GM19328 (cell line): ENCODE results near the gene VIPR2.

Experiments
- ATAC-seq: cut with Tn5 transposase; IDR thresholded peaks from one replicate; pipeline ENCODE4 v1.9.1; 2021; ENCODE audit warnings: mild to moderate bottlenecking, moderate library complexity; ENCODE audit not compliant: unreplicated experiment

The VIPR2 gene

DNA sequence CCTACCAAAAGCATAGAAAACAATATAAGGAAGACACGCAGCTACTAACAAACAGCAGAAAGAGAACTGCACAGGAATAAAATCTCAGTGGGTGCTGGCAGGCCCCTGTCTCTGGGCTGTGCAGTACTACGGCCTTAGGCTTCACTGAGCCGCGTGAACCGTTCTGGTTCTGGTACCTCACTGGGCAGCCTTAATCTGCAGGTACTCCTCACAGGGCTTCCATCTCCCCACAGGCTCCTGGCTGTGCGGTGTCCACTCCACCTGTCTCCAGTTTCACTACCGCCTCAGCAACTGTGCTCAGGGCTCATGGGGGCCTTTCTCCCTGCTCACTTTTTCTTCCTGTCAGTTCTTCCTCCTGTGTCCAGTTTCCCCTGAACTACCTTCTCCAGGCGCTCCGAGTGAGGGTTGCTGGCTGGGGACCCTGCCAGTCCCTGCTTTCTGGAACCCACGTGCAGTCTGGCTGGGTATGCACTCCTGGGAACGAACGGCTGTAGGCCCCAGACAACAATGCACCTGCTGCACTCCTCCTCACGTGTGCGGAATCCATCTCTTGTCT, 75.7 kb downstream of the VIPR2 start:
- ATAC-seq: no peak

DNA sequence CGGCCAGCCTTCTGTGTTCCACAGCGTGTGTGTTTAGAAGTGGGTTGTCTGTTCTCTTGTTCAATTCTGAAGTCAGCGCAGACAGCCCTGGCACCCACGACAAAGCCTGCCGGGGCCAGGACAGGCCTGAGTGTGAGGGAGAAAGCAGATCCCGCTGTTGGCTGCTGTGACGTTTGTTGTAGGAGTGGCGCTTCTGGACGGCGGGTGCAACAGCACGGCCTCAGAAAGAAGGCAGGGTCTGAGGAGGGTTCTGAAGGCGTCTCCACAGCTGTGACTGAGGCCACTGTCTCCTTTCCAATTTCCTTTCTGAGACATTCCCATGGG, 76.2 kb downstream of the VIPR2 start:
- ATAC-seq: no peak

DNA sequence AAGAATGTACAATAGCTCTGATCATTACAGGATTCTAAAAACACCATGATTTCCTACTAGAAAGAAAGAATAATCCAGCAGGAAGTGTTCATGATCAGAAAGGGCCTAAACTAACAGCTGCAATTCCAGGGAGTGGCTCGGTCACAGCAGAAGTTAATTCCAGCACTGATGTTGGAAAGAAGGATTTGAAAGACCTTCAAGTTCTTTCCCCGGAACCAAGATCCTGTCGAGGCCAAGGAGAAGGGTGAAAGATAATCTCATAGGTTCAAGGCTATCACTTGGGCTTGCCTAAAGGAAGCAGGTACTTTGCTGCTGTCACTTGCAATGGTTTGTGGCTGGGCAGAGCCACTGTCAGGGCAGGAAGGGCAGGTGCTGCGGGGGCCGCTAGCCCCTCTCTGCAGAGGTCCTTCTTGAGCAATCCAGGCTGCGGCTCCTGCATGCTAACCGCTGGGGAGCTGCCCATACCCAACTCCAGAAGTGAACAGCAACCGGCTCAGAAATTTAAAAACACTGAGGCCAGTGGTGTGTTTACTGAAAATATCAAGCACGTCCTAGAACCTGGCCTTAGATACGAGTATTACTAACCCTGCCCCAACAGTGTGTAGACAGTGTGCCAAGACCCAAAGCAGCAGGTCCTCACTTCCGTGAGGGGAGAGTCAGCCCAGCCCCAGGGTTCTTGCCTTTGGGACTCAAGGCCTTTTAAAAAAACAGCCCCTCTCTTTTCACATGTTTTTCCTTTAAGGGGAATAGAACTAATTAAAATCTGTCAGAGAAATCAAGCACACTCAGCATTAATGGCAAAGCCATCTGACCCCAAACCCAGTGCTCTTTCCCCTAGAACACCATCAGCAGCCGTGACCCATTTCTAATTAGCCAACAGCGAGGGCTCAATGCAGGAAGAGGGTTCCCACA, 76.8 kb downstream of the VIPR2 start:
- no peak for ATAC-seq

DNA sequence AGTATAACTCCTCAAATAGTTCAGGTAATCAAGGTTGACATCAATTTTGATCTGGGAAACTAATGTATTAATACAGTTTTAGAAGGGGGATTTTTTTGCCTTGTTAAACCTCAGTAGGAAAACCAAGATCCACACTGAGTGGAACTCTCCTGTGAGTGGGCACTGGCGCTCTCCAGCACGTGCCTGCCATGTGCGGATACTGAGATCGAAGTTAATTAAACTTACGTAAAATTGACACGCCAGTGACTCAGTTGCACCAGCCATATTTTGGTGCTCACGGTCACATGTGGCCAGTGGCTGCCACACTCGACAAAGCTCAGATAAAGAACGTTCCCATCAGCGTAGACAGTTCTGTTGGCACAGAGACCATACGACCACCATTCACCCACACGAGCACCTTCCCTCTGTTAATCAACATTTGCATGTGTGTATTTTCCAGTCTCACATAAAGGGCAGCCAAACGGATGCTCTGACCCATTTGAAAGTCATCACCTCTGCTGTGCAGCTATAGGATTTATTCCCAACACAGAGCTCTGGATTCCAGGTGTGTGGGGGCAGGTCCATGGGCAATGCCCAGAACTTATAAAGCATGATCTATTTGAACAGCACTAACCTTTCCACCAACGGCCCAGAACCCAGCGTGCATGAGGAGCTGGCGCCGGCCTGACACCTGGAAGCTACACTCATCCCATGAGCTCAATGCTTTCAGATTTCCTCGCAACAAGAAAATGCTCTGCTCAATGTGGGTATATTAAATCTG, 77.7 kb downstream of the VIPR2 start:
- no peak for ATAC-seq

DNA sequence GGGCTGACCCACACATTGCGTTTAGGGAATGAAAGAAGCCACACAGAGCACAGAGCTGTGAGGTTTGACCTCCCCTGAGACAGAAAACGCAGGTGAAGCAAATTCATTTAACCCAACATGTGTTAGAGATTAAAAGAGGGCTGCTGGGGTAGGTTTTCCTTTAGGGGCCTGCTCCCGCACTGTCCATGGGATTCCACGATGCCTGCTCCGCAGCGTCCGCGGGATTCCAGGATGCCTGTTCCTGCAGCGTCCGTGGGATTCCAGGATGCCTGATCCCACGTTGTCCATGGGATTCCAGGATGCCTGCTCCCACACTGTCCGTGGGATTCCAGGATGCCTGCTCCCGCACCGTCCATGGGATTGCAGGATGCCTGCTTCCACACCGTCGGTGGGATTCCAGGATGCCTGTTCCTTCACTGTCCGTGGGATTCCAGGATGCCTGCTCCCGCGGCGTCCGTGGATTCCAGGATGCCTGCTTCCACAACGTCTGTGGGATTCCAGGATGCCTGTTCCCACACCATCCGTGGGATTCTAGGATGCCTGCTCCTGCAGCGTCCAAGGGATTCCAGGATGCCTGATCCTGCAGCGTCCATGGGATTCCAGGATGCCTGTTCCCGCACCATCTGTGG, 78.7 kb downstream of the VIPR2 start:
- no peak for ATAC-seq

DNA sequence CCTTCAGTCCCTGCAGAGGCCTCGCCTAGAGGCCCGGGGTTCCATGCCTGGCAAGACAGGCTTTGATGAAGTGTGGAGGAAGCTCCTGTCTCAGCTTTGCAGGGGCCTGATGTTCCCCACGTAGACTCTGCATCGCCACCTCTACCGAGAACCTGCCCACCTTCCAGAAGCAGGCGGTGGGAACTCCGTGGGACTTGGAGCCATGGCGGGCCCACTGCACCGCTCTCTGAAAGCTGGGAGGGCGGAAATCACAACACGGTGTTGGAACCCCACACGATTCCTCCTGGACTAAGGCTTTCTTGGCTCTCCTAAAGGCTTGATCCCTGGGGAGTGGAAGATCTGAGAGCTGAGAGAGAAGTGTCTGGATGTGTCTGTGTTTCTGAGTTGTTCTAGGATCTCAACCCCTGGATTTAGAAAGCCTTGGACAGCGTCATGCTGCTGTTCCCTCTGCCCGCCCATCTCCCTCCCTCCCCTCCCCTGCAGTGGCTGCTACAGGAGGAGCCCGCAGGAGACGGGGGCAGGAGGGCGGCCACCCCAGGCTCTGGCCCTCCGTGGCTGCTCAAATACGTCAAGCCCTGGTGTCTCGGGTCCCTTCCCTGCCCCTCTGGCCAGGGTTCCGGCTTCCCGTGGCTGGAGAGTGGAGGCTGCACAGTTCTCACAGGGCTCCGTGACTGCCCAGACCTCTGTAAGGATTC, 79.7 kb downstream of the VIPR2 start:
- no peak for ATAC-seq

DNA sequence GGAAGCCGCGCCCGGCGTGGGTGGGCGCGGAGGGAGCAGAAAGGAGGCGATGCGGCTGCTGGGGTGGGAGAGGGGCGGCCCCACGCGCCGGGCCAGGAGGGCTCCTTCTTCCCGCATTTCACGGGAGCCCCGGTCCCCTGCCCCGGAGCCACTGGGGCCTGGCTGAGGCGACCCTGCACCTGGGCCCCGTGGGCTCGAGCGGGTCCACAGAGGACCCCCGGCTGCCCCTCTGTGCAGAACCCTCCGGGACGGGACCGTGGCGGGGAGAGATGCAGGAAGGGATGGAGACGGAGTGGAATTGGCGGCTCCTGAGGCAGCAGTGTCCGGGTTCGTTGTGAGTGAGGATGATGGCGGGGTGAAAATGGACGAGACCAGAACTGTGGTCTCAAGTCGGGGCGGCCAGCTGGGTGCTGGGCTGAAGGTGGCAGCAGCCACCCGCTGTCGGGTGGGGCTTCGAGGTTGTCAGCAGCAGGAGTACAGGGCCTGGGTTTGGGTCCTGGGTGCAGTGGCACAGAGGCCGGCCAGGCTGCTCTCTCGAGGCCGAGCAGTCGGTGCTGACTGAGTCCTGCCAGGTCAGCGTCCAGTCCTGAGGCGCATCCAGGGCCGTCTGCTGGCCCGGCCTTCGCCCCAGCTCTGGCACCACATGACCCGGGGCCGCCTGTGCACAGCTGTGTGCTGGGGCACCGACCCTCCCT, 80.4 kb downstream of the VIPR2 start:
- no peak for ATAC-seq

DNA sequence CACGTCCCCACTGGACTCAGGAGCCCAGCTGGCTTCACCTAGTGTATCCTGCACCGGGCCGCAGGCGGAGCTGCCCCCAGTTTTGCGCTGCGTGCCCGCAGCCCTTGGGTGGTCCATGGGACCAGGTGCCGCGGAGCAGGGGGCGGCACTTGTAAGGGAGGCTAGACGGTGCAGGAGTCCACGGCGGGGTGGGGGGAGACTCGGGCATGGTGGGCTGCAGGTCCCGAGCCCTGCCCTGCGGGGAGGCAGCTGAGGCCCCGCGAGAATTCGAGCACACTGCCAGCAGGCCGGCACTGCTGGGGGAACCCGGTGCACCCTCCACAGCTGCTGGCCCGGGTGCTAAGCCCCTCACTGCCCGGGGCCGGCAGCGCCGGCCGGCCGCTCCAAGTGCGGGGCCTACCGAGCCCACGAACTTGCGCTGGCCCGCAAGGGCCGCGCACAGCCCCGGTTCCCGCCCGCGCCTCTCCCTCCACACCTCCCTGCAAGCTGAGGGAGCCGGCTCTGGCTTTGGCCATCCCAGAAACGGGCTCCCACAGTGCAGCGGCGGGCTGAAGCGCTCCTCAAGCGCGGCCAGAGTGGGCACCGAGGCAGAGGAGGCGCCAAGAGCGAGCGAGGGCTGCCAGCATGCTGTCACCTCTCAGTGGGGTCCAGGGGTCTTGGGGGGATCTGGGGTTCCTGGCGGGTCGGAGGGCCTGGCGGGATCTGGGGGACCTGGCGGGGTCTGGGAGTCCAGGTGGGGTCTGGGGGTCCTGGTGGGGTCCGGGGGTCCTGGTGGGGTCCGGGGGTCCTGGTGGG, 81.4 kb downstream of the VIPR2 start:
- no peak for ATAC-seq

DNA sequence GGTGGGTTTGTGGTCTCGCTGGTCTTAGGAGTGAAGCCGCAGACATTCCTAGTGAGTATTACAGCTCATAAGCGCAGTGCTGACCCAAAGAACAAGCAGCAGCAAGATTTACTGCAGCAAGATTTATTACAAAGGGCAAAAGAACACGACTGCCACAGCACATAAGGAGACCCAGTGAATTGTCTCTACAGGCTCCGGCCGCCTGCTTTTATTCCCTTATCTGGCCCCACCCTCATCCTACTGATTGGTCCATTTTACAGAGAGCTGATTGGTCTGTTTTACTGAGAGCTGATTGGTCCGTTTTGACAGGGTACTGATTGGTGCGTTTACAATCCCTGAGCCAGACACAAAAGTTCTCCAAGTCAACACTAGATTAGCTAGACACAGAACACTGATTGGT, 82.1 kb downstream of the VIPR2 start:
- no peak for ATAC-seq

DNA sequence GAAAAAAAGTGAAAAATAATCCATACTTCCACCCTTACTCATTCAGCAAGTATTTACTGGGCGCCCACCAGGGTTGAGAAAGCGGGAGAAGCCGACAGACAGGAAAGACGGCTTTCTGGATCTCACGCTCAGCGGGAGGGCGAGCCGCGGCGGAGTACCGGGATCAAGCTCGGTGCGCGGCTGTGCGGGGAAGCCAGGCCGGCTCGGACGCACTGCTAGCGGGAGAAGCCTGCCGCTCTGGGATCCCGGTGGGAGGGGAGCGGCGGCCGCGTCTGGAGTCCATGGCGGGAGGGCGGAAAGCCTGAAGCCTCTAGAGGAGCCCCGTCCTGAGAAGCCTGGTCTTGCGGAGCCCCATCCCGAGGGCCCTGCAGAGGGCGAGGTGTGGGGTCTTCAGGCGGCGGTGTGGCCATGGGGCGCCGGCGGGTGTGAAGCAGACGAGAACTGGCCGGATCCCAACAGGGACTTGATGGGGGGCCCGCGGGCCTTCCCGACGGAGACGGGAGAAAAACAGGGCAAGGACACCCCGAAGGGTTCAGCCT, 82.9 kb downstream of the VIPR2 start:
- ATAC-seq: no peak

DNA sequence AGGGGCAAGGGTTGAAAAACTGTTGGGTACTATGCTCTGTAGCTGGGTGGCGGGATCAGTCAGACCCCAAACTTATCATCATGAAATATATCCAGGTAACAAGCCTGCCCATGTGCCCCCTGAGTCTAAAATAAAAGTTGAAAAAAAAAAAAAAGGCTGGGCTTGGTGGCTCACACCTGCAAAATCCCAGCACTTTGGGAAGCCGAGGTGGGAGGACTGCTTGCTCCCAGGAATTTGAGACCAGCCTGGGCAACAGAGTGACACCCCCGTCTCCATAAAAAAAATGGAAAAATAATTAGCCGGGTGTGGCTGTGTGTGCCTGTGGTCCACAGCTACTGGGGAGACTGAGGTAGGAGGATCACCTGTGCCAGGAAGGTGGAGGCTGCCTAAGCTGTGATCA, 83.5 kb downstream of the VIPR2 start:
- ATAC-seq: no peak

DNA sequence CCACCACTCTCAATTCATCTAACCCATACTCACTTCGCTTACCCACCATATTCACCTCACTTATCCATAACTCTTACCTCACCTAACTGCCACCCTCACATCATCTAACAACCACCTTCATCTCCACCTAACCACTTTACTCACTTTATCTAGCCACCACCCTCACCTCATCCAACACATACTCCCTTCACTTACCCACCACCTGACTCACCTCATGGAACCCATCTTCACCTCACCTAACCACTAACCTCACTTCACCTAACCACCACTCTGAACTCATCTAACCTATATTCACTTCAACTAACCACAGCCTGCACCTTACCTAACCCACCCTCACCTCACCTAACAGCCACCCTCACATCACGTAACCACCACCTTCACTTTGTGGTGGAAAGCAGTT, 84.2 kb downstream of the VIPR2 start:
- ATAC-seq: no peak

DNA sequence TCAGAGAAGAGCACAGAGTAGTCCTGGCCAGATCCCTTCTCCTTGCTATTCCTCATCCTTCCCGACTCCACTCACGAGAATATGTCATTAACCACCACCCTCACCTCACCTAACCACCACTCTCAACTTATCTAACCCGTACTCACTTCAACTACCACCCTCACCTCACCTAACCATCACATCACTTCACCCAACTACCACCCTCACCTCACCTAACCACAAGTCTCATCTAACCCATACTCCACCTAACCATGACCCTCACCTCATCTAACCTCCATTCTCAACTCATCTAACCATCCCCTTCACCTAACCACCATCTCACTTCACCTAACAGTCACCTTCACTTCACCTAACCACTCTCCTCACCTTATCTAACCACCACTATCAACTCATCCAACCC, 85.0 kb downstream of the VIPR2 start:
- no peak for ATAC-seq

DNA sequence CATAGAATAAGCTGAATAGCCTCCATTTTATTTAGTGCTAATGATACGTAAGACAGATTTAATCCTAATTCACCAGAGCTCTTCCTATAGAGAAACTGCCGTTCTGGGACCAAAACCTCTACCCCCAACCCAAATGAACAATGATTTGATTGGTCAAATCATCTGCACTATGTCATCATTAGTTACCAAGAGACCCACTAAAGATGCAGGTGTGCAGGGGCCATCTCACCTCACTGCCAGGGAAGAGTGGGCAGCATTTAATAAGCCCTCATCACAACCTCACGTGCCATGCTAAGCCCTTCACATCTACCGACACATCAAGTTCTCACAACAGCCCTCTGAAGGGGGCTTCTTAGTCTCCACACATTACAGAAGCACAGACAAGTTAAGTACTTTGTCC, 87.0 kb downstream of the VIPR2 start:
- no peak for ATAC-seq

DNA sequence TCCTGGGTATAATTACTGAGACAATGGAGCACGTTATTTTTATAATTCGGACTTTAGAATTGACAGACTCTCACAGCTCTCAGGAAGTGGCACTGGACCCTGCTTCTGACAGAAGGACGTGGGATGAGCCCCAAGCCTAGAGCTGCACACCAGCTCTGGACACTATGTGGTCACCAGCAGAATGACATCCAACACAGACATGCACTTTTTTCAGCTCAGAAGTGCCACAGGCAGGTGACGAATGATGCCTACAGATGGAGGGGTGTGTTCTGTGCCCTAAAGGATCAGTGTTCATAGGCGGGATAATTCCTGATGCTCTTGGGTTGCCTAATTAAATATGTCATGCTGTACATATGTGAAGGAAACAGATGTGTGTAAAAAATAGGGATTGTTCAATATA, 87.9 kb downstream of the VIPR2 start:
- ATAC-seq: no peak

DNA sequence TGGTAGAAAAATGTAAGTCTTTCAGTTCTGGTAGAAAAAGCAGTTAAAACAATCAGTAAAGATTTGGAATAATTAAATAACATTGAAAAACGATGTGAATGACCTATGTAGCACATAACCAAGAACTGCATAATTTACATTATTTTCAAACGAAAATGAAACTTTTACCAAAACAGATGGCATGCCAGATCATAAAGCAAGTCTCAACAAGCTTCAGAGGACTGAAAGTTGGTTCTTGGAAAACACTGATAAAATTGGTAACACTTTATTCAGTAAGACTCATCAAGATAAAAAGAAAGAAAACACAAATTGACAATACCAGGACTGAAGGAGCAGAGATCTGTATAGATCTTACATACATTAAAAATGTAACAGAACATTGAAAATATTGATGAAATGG, 92.8 kb downstream of the VIPR2 start:
- ATAC-seq: no peak

DNA sequence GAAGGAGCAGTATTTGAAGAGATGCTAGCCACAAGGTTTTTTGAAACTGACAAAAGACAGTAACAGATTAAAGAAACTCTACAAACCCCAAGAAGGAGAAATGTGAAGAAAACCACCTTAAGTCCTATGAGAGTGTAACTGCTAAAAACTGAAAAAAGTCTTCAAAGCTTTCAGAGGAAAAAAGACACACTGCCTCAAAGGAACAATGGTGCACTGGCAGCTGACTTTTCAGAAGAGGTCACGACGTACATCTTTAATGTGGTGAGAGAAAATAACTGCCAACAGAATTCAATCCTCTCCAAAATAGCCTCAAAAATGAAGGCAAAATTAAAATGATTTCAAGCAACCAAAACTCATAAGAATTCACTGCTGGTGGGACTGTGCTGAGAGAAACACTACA, 94.0 kb downstream of the VIPR2 start:
- ATAC-seq: no peak

DNA sequence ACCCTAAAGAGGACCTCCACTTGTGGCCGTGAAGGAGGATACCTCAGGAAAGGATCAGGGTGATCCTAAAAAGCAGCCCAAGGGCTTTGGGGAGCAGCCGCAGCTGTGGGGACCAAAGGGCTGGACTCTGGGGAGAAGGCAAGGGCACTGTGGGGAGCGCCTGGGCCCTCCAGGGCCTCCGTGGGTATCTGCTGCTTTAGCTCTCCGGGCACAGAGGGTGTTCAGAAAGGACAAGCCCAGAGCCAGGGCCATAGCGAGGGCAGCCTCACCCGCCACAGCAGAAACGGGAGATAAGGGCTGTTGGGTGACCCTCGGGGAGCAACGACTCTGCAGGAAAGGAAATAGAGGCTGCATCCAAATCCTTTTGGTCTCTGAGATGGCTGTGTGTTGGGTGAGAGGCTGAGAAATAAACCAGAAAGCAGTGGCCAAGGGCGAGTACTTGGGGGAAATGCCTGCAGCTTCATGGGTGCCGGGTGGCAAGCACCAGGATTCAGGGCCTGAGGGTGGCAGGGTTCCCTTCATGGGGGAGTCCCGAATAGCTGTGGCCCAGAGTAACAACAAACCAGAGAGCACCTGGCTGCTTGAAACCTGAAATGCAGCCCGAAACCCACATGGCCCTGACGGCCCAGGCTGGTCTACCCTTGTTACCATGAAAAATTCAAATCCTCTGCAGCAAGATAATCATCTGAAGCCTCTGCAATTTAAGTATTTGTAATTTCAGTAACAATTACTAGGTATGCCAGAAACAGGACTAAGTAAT, 95.2 kb downstream of the VIPR2 start:
- ATAC-seq: no peak

DNA sequence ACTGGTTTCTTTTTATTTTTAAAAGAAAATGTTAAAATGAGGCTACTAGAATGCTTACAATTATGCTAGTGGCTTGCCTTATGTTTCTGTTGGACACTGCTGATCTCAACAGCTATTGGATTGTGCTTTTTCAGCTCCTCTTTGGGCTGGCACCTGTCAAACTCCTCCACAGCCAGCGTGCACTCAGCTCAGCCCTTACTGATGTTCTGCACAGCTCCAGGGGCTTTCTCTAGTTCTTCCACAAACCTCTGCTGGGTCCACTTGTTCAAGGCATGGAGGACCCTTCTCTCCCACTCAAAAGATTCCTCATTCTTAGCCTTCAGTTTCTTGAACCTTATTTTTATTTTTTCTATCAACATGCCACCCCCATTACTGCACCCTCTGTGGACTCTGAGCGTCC, 96.0 kb downstream of the VIPR2 start:
- ATAC-seq: no peak
